ENCODE measurements around the gene GFRA3.

DNA sequence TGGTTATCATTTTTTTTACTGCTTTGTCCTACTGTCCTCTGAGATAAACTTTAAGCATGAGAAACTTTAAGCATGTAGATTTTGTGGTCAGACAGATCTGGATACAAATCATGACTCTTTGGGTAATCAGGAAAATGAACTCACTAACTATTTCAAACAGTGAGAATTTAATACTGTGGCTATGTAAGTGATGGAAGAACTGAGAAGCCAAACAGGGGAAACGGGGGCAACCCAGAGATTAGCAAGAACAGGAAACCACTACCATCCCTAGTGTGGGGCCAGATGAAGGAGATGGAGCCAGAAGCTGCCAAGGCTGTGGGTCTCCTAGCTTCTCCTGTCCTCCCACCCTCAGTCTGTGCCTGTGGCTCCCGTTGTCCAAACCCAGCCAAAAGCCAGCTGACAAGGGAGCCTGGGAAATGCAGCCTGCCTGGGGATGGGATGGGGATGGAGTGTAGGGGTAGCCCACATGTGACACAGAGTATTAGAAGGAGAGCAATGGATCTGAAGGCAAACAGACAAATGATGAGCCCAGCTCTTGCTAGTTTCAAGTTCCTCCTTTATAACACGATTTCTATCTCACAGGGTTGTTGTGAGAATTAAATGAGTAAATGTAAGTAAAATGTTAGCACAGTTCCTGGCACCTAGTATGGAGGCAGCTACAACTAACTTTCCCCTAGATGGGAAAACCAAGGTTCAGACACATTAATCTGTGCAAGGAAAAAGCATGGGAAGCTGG, 33.6 kb downstream of the GFRA3 start:
- TF ChIP-seq POLR2A (IDR thresholded peaks at IDR 0.05) = no peak
- TF ChIP-seq, protein P1, sequence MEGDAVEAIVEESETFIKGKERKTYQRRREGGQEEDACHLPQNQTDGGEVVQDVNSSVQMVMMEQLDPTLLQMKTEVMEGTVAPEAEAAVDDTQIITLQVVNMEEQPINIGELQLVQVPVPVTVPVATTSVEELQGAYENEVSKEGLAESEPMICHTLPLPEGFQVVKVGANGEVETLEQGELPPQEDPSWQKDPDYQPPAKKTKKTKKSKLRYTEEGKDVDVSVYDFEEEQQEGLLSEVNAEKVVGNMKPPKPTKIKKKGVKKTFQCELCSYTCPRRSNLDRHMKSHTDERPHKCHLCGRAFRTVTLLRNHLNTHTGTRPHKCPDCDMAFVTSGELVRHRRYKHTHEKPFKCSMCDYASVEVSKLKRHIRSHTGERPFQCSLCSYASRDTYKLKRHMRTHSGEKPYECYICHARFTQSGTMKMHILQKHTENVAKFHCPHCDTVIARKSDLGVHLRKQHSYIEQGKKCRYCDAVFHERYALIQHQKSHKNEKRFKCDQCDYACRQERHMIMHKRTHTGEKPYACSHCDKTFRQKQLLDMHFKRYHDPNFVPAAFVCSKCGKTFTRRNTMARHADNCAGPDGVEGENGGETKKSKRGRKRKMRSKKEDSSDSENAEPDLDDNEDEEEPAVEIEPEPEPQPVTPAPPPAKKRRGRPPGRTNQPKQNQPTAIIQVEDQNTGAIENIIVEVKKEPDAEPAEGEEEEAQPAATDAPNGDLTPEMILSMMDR (IDR thresholded peaks at IDR 0.05) = no peak
- TF ChIP-seq EP300 (IDR thresholded peaks at IDR 0.05; ENCODE audit: low read depth) = no peak
